NCI-H187 (cell line): ENCODE data around the gene SPIN2B.
"Not testable (repeated sequence)": the region's sequence is repeated elsewhere in the genome, so short reads cannot be mapped to it uniquely, and the experiment has no call there.

Experiments
- DNase-seq, 2 experiments: peaks; one replicate each; lab custom pipeline; 2025; lab: John Stamatoyannopoulos, UW

The SPIN2B gene

DNA sequence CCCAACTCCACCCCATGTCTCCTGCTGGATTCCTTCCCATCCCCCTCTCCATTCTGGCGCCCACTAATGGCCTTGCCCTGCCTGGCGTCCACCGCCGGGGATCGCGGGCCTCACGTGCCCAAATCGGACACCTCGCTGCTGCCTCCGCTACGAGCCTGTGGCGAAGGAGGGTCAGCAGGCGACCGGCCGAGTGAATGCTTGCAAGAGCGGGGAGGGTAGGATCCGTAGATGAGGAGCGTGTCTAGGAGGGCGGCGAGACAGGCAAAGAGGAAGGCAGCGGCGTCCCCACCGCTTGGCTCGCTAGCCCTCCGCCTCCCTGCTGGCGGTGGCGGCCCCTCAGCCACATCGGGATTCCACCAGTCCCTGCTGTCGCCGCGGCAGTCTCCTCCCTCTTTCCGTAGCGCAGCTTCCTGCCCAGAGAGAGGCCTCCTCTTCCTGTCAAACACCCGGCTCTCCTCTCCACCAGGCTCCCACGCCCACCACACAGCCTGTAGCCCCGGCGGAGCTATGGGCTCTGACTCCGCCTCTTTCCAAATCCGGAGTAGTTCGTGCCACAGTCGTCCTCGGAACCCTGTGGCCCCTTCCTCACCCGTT lies at the start of gene SPIN2B:
TSS of gene SPIN2B (minus strand) at position 387 of the 594 bp plus-strand sequence.
- no peak for DNase-seq

- DNase-seq: no peak
Observed at GRCh38 chrX:57156397-57157049, 35.2 kb upstream of the SPIN2B start.

DNA sequence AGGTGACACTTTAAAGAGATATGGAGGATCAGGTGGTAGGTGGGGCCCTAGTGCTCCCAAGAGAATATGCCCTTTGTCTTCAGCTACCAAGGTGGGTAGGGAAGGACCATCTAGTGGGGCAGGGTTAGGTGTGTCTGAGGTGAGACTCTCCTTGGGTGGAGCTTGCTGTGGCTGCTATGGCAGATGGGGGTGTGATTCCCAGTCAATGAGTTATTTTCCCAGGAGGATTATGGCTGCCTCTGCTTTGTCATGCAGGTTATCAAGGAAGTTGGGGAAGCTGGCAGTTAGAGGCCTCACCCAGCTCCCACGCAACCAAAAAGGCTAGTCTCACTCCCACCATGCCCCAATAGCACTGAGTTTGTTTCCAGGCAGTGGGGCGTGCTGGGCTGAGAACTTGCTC lies 33.8 kb upstream of the SPIN2B start:
- DNase-seq: no peak

DNA sequence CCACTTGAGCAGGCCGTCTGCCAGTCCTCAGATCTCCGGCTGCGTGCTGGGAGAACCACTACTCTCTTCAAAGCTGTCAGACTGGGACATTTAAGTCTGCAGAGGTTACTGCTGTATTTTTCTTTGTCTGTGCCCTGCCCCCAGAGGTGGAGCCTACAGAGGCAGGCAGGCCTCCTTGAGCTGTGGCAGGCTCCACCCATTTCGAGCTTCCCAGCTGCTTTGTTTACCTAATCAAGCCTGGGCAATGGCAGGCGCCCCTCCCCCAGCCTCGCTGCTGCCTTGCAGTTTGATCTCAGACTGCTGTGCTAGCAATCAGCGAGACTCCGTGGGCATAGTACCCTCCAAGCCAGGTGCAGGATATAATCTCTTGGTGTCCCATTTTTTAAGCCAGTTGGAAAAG lies 30.9 kb upstream of the SPIN2B start:
- DNase-seq: not testable (repeated sequence)

DNA sequence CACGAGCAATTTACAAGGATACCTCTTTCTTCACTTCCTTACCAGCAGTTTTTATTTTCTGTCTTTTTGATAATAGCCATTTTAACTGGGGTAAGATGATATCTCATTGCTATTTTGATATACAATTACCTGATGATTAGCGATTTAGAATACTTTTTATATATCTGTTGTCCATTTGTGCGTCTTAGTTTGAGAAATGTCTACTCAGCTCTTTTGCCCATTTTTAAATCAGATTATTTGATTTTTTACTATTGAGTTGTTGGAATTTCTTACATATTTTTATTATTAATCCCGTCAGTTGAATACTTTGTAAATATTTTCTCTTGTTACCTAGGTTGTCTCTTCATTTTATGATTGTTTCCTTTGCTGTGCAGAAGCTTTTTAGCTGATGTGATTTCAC lies 17.3 kb upstream of the SPIN2B start:
- DNase-seq: no peak

GRCh38 chrX:57137501-57137900 lies 16.2 kb upstream of the SPIN2B start:
- no peak for DNase-seq

DNA sequence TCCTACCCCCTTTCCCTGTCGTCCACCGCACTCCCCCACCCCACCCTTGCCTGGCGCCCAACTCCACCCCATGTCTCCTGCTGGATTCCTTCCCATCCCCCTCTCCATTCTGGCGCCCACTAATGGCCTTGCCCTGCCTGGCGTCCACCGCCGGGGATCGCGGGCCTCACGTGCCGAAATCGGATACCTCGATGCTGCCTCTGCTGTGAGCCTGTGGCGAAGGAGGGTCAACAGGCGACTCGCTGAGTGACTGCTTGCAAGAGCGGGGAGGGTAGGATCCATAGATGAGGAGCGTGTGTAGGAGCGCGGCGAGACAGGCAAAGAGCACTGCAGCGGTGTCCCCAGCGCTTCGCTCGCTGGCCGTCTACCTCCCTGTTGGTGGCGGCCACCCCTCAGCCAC lies 15.7 kb upstream of the SPIN2B start, which contains the start of gene SPIN2A:
TSS of gene SPIN2A (minus strand) at position 325 of the 400 bp plus-strand sequence. CDS start 800 bp downstream, outside the sequence.
- DNase-seq: not testable (repeated sequence)

- DNase-seq: not testable (repeated sequence)
Observed at GRCh38 chrX:57136589-57136988, 15.2 kb upstream of the SPIN2B start.

DNA sequence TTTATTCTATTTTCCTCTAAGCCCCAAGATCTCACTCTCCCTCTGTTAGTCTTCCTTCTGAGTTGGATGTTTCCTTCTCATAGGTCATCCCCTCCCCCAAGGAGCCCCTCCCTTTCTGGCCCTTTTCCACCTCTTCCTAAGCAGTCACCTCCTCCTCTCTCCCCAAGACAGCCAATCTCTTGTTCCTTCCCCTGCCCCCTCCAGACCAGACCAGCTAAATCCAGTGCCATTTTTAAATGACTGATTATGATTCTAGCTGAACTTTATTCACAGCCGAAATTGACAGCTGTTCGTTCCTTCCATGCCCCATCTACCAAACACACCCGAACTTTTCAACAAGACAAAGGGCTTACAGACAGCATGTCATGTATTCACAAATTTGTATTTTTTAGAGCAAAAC lies 13.9 kb upstream of the SPIN2B start:
- no peak for DNase-seq

DNA sequence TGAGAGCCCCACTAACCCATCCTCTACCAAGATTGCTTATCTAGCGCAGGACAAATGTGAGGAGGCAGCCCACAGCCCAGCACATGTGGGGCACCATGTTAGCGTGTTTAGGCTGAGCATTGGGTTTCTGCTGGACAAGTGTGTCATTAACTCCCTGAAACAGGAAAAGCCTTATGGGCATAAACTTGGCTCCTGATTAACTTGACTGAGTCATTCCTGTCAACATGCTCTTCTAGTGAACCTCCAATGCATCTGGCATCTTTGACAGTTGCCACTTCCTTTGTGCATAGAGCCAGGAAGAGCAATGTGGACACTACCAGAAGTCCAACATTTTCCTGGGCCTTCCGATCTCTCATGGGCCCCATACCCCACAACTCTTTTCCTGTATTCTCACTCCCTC lies 13.4 kb upstream of the SPIN2B start:
- DNase-seq: no peak

DNA sequence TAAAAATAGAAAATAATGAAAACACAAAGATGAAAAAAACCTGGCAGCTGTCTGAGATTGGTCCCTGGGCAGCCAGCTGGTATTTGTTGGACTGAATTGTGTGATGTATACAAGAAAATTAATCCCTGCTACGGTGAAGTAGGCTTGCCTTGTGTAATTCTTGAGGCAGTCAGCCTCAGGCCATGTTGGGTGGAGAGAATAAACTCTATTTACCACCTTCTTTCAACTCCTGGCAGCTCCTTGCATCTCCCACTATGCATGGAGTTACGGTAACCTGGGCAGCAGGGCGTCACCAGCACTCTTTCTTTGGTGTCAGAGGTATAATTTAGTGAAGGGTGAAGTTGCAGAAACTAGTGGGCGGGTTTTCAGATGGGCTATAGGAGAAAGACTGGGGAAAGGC lies 12.4 kb upstream of the SPIN2B start:
- no peak for DNase-seq

- not testable (repeated sequence) for DNase-seq
Observed at GRCh38 chrX:57133284-57133683, 11.9 kb upstream of the SPIN2B start.

DNA sequence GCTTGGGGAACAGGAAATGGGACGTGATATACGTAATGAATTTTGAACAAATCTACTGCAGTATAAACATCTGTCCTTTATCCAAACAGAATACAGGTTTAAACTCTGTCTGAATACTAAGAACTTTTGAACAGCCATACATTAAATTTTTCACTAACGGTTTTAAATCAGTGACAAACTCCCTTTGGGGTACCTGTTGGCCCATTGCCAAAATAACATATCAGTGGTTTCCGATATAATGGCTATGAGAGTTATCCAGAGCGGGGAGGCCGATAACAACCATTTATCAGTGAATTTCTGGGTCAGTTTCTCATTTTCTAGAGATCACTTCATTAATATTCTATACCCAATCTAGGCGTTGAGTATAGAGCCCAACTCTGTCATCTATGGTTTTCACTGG lies 10.7 kb upstream of the SPIN2B start:
- no peak for DNase-seq

- DNase-seq: no peak
Observed at GRCh38 chrX:57121816-57122215, 468 bp upstream of the SPIN2B start.

DNA sequence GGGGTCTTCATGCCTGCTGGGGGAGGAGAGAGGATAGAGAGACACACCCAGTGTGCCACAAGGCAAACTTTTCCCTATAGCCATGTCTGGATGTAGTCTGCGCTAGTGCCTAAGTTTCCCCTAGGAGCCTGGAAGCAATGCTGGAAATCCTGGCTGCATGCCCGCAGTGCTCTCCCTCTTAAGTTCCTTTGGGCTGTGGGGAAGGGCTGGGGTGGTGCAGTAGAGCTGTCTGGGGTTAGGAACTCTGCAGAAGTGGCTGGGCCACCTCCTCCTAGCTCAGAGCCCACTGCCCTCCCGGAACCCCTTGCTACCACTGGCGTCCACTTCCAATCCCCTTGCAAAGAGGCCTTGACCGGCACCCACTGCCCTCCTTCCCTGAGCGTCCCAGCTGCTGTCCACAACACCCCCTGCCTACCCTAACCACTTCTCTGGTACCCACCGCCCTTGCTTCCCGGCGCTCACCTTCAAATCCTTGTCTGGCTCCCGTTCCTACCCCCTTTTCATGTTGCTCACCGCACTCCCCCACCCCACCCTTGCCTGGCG lies 658 bp downstream of the SPIN2B start:
- not testable (repeated sequence) for DNase-seq

- DNase-seq: no peak
Observed at GRCh38 chrX:57119416-57119815, 1.9 kb downstream of the SPIN2B start.

GRCh38 chrX:57117566-57117965 lies 3.8 kb downstream of the SPIN2B start:
- not testable (repeated sequence) for DNase-seq

DNA sequence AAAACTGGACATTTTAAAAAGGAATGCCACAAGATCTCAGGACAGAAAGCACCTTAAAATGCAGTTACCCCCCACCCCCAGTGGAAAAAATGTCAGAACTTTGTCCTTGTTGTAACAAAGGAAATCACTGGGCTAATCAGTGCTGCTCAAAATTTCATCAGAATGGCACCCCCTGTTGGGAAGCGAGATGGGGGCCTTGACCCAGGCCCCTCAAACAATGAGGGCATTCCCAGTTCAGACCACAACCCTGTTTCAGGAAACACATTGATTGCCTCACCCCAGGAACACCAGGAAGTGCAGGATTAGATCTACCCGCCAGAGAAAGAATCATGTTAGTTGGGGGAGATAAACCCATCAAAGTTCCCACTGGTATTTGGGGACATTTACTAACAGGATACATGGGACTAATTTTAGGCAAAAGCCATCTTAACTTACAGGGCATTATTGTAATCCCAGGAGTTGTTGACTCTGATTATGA lies 16.4 kb downstream of the SPIN2B start:
- DNase-seq: no peak

GRCh38 chrX:57104406-57104805 lies 16.9 kb downstream of the SPIN2B start:
- no peak for DNase-seq

- no peak for DNase-seq
Observed at GRCh38 chrX:57103489-57103888, 17.9 kb downstream of the SPIN2B start.

GRCh38 chrX:57102918-57103317 lies 18.4 kb downstream of the SPIN2B start:
- DNase-seq: not testable (repeated sequence)

DNA sequence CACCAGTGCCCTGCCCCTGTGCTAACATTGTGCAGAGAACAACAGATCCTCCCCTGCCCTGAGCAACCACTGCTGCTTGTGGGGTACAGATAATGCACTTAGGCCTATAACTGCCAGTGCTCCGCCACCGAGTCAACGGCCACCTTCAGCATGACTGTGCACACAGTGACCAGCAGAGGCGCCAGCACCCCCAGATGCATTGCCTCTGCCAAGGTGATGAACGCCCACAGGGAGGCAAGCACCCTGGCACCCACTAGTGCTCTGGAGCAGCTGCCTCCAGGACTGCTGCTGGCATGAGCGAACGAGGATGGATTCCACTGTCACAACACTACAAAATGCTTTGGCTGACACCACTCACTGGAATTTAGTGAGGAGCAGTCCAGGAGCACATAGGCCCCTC lies 38.2 kb downstream of the SPIN2B start:
- DNase-seq: no peak

- DNase-seq: no peak
Observed at GRCh38 chrX:57074458-57074857, 46.9 kb downstream of the SPIN2B start.
